ENCODE results near the gene FUS. TPM values are rescaled to one million over a fixed set of nuclear protein-coding genes. Genes with fewer than 3 reads are reported as not detected.
A peak's percentile ranks its signal among the peaks of the same experiment; 100 is the strongest.

Gene FUS
- total RNA-seq, 2 experiments from 2014 or later, result 486 to 533 TPM

GRCh38 chr16:31213877-31214707, 34.2 kb downstream of the FUS start, which contains the start of gene TRIM72:
TRIM72 (plus strand) TSS chr16:31214119; CDS start chr16:31214739, 620 bp downstream.
- H3K4me3 Mint-ChIP-seq, result no peak within 1 kb of the TSS
- no peak within 1 kb of the TSS for H3K27ac Mint-ChIP-seq
- TF ChIP-seq CTCF (IDR thresholded peaks at IDR 0.05), result no peak
- no peaks in the 10 kb centered on the region for H3K36me3 Mint-ChIP-seq (ENCODE audit: low read depth)
- H3K27me3 Mint-ChIP-seq, result peaks cover 39% of the 10 kb centered on the region
- intact Hi-C loops (cut with micrococcal nuclease), result no loop called here
- CTCF ChIA-PET, result interaction anchor here (0.6 to 1.6 kb wide), 2 partner anchors 11 to 169 kb away, joined by 3 to 6 read pairs; no protein-coding TSS in a partner anchor
- H3K4me1 Mint-ChIP-seq (ENCODE audit: low read depth), result peaks cover 22% of the 10 kb centered on the region
- H3K9me3 Mint-ChIP-seq, result no peaks in the 10 kb centered on the region
- POLR2A ChIA-PET, result interaction anchor here (1.0 to 4.8 kb wide), 7 partner anchors 11 to 34 kb away, joined by 3 to 48 read pairs (median 4); partner anchors contain the start of genes FUS and PYCARD
- no peak for ATAC-seq
- DNase-seq, result no peak

GRCh38 chr16:31214708-31215286, 34.9 kb downstream of the FUS start:
- peak; percentile 11 for ATAC-seq
- TF ChIP-seq CTCF (IDR thresholded peaks at IDR 0.05), result no peak
- H3K4me3 Mint-ChIP-seq, result peak overlapping the region; percentile 42
- intact Hi-C loops (cut with micrococcal nuclease), result no loop called here
- peaks cover 22% of the 10 kb centered on the region for H3K4me1 Mint-ChIP-seq (ENCODE audit: low read depth)
- POLR2A ChIA-PET, result interaction anchor here (1.0 to 4.8 kb wide), 8 partner anchors 11 to 494 kb away, joined by 3 to 48 read pairs (median 5); partner anchors contain the start of genes FUS, ITGAX and PYCARD
- no peak overlapping the region for H3K27ac Mint-ChIP-seq
- H3K36me3 Mint-ChIP-seq (ENCODE audit: low read depth), result no peaks in the 10 kb centered on the region
- CTCF ChIA-PET, result interaction anchor here (1.0 to 1.6 kb wide), 3 partner anchors 8 to 168 kb away, joined by 3 to 6 read pairs (median 4); no protein-coding TSS in a partner anchor
- peaks cover 41% of the 10 kb centered on the region for H3K27me3 Mint-ChIP-seq
- DNase-seq, result no peak
- no peaks in the 10 kb centered on the region for H3K9me3 Mint-ChIP-seq

- Mint-ChIP-seq H3K4me1 (ENCODE audit: low read depth) (peaks cover 22% of the 10 kb centered on the region), H3K9me3 (no peaks in the 10 kb centered on the region), H3K36me3 (ENCODE audit: low read depth) (no peaks in the 10 kb centered on the region), H3K27ac (no peak overlapping the region), H3K4me3 (peak overlapping the region; percentile 42), H3K27me3 (peaks cover 41% of the 10 kb centered on the region)
- intact Hi-C loops (cut with micrococcal nuclease), result no loop called here
- no peak for TF ChIP-seq CTCF (IDR thresholded peaks at IDR 0.05)
- ChIA-PET POLR2A (interaction anchor here (0.7 to 4.8 kb wide), 8 partner anchors 9 to 494 kb away, joined by 3 to 48 read pairs (median 5); partner anchors contain the start of genes FUS, ITGAX and PYCARD), CTCF (interaction anchor here (1.0 to 2.1 kb wide), 5 partner anchors 9 to 168 kb away, joined by 3 to 10 read pairs (median 4); no protein-coding TSS in a partner anchor)
- ATAC-seq, result peak; percentile 66
- peak; percentile 52 for DNase-seq
Measured at GRCh38 chr16:31215287-31216162, 35.6 kb downstream of the FUS start.

GRCh38 chr16:31216422-31217135, 36.6 kb downstream of the FUS start, which contains the start of gene PYDC1:
PYDC1 (minus strand) TSS chr16:31217135; CDS start chr16:31217028, 107 bp downstream.
- Mint-ChIP-seq H3K4me1 (ENCODE audit: low read depth) (peaks cover 21% of the 10 kb centered on the region), H3K9me3 (no peaks in the 10 kb centered on the region), H3K27me3 (peaks cover 43% of the 10 kb centered on the region), H3K27ac (no peak within 1 kb of the TSS), H3K36me3 (ENCODE audit: low read depth) (no peaks in the 10 kb centered on the region), H3K4me3 (peak within 1 kb of the TSS; percentile 42)
- peak; percentile 28 for ATAC-seq
- POLR2A ChIA-PET, result interaction anchor here (0.7 to 4.8 kb wide), 9 partner anchors 10 to 241 kb away, joined by 3 to 48 read pairs (median 4); partner anchors contain the start of gene PYCARD
- CTCF ChIA-PET, result interaction anchor here (1.1 to 2.1 kb wide), 7 partner anchors 9 to 227 kb away, joined by 3 to 10 read pairs (median 5); partner anchors contain the start of gene ZNF843
- intact Hi-C loops (cut with micrococcal nuclease), result no loop called here
- peak; percentile 25 for DNase-seq
- no peak for TF ChIP-seq CTCF (IDR thresholded peaks at IDR 0.05)
